ENCODE measurements around the gene PRKAG2.

PRKAG2 gene

DNA sequence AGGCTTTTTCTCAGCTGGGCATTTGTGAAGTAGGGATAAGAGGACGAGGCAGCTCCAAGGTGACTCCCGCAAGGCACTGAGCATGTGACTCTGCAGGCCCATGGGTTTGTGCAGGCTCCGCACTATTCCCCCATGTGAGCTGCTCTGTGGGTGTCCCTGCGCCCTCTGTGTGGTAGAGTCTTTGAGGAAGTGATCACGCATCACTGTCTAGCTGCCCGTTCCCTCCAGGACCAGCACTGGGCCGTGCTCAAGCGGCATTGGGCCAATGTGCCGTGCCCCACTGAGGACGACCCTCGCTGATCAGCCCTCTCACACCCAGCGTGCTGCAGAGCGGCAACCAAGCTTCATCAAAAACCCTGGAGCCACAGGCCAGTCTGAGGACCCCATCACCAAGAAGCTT is 7.5 kb downstream of the PRKAG2 start:
- DNase-seq (ENCODE audit: low read depth) = no peak
- no peak overlapping the region for H3K4me3 ChIP-seq (ENCODE audit: low read depth, low read length)

DNA sequence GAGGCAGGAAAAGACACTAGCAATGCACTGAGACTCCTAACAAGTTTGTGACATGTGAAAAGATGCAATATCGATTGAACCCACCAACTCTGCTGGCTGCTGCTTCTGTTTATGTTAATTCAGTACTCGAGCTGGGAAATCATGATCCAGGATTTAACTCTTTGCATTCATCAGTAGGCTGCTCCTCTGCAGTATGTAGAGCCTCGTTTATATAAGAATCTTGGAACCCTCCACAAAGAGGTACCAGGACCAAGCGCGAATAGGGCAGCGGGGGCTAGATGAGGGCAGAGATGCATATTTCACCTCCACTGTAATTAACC is 7.8 kb downstream of the PRKAG2 start:
- no peak for DNase-seq (ENCODE audit: low read depth)
- no peak overlapping the region for H3K4me3 ChIP-seq (ENCODE audit: low read depth, low read length)

DNA sequence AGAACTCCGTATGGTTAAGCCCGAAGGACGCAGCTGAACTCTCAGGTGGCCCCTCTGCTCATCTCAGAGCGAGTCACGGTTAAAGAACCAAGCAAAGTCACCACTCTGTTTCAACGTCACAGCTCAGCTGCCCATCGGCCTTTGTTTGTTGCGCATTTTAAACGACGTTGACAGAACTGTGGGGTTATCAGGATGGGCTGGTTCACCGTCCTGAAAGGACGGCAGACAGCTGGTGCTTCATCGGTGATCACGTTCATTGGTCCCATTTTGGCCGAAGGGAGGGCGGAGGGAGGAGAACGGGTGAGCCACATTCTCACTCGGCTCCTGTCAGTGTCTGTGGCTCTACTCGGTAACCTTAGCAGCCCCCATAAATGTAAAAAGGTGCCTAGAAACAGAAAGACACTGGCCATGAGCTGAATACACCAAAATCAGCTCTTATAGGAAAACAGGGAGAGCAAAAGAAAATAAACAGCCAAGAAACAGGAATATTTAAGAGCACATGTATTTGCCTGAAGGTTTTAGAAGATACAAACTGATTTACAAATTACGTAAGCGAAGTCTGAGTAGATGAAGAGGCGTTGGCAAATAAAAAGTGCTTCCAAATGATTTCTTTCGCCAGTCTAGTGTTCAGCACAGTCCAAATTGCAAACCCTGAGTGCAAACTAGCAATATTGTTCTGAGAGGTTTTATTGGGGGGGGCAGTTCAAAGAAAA is 8.4 kb downstream of the PRKAG2 start:
- DNase-seq (ENCODE audit: low read depth) = no peak
- no peak overlapping the region for H3K4me3 ChIP-seq (ENCODE audit: low read depth, low read length)

DNA sequence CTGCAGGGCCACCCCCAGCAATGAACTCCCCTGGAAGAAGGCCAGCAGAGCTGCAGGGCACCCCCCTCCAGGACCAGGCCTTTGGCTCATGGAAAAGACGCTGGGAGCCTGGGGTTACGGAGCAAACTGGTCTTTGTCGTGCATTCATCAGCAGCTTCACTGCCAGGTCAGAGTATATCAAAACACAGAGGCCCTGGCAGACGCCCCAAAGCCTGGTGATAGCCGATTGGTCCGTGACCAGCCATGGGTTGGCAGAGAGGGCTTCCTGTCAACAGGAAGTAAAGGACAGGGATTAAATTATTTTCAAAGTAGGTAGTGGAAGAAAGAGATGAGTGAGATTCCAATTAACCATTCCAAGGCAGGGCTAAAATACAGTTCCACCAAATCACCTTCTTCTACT is 9.0 kb downstream of the PRKAG2 start:
- no peak for DNase-seq (ENCODE audit: low read depth)
- no peak overlapping the region for H3K4me3 ChIP-seq (ENCODE audit: low read depth, low read length)

DNA sequence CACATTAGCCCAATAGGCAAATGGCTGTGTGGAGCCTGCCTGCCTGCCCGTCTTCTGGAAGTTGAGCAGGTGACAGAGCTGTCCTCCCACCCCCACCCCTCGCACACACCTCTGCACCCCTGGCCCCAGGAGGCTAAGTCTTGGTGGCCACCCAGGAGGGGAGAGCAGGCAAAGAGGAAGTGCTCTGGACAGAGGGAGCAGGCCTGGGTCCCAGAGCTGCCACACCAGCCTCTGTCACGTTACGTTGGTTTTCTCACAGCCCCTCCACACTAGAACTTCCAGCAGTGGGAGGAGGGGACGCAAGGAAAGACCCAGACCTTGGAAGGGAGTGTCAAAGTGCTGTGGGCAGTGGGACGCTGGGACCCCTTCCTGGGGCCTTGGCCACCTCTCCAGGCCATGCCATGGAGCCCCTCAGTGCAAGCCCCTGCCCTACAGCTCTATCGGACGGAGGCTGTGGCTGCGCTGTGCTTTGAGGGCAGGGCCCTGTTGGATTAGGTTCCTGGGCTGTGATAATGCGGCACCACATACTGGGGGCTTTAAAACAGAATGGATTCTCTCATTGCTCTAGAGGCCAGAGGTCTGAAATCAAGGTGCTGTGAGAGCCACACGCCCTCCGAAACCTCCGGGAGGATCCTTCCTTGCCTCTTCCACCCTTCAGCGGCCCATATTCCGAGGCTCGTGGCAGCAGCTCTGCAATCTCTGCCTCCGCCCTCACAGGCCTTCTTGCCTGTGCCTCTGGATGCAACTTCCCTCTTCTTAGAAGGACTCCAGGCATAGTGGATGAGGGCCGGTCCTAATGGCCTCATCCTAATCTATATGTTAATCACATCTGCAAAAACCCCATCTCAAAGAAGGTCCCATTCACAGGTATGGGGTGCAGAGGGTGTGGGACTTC is 9.9 kb downstream of the PRKAG2 start:
- H3K4me3 ChIP-seq (ENCODE audit: low read depth, low read length) = no peak overlapping the region
- no peak for DNase-seq (ENCODE audit: low read depth)

DNA sequence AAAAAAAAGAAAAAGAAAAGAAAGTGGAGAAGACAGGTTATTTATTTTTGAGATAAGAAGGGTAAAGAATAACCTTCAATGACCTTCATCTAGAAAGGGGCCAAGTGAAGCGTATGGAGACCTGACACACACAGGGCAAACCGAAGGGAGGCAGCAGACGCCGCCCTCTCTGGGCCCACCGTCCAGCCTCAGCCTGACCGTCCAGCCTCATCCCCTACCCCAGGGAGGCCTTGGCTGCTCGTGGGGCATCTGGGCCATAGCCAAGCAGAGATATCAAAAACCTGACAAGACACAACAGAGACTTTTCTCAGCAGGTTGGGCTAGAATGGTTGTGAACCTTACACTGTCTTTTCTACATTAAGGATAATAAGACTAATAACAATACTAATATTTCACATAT is 10.9 kb downstream of the PRKAG2 start:
- H3K4me3 ChIP-seq (ENCODE audit: low read depth, low read length) = no peak overlapping the region
- DNase-seq (ENCODE audit: low read depth) = no peak

DNA sequence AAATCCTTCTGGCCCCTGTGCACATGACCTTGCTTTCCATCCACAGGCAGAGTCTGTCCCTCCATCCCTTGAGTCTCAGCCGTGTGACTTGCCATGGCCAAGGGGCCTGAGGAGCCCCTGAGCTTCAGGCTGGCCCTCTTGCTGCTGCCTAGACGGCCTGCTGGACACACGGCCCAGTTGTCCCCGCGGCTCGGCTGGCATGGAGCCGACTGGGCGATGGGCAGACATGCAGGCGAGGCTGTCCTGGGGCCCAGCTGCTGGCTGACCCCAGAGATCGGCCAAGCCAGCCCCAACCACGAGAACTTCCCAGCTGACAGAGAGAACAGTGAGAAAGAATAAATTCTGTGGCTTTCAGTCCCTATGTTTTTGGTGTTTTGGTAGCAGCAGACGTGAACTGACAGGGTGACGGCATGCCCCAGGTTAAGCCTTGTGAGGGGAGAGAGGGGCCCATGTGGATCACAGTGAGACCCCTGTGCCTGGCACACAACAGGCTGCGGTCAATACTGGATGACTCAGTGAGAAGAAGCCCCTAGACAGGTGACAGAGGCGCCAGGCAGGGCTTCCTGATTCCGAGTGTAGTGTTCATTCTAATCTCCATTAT is 11.7 kb downstream of the PRKAG2 start:
- no peak for DNase-seq (ENCODE audit: low read depth)
- no peak overlapping the region for H3K4me3 ChIP-seq (ENCODE audit: low read depth, low read length)

DNA sequence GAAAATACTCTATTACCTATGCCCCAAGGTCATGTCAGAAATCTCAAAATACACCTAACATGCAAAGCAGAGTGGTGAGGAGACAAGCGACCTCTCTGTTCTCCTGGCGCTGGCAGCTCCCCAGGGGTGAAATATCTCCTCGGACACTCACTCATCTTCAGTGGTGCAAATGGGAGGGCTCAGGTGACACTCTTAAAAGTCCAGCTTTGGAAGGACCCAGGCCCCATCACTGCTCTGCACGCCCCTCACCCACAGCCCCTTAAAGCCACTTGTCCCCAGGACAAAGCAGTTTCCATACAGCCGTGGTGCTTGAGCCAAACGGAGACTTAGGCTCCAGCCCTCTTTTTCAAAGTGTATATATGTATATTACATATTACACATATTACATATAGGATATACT is 12.4 kb downstream of the PRKAG2 start:
- no peak overlapping the region for H3K4me3 ChIP-seq (ENCODE audit: low read depth, low read length)
- no peak for DNase-seq (ENCODE audit: low read depth)

DNA sequence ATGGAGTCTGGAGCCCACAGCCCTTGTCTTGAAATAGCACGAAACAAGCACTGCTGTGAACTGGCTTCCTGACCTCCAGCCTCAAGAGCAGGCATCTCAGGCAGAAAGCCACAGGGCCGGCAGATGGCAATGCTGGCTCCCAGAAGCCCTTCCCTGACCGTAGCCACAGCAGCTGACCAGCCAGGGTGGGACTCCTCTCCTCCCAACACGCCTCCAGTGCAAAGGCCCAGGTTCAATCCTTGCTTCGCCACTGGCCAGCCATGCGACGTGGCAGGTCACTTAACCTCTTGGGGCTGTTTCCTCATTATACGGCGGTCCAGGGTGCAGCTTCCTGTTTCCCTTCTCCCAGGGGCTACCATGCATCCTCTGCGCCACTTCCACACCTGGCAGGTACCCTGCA is 12.8 kb downstream of the PRKAG2 start:
- H3K4me3 ChIP-seq (ENCODE audit: low read depth, low read length) = no peak overlapping the region
- DNase-seq (ENCODE audit: low read depth) = no peak

DNA sequence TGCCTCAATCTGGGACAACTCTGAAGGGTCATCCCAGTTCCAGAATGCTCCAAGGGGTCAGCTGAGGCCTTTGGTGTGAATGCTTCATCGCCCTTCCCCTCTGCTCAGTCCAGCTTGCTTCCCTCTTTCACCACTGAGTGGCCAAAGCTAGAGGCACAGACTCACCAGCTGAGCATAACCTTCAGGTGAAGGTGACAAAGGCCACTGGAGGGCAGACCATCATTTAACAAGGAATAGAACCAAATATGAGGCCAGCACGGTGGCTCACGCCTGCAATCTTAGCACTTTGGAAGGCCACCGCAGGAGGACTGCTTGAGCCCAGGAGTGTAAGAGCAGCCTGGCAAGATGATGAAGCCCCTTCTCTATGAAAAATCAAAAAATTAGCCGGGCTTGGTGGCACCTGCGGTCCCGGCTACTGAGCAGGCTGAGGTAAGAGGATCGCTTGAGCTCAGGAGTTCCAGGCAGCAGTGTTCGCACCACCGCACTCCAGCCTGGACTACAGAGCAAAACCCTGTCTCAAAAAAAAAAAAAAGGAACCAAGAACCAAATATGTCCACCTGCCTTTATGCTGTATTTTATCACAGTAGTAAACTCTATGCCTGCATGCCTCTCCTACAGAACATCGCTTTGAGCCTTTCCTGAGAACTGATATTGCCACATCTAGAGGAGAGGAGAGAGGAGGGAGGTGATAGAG is 13.4 kb downstream of the PRKAG2 start:
- DNase-seq (ENCODE audit: low read depth) = no peak
- H3K4me3 ChIP-seq (ENCODE audit: low read depth, low read length) = no peak overlapping the region

DNA sequence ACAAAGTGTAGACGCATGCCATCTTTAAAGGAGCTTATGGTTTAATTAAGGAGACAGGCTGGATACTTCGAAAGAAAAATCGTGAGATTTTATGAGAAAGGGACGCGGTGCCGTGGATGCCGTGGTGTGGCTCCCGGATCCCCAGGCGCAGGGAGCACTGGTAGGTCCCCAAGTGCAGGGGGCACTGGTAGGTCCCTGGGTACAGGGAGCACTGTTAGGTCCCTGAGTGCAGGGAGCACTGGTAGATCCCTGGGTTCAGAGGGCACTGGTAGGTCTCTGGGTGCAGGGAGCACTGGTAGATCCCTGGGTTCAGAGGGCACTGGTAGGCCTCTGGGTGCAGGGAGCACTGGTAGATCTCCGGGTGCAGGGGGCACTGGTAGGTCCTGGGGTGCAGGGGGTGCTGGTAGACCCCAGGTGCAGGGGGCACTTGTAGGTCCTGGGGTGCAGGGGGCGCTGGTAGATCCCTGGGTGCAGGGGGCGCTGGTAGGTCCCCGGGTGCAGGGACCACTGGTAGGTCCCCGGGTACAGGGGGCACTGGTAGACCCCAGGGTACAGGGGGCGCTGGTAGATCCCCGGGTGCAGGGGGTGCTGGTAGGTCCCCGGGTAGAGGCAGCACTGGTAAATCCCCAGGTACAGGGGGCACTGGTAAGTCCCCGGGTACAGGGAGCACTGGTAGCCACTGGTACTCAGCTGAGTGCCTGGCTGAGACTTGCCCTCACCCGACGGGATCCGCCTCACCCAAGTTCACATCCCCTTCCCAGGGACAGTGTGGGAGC is 14.1 kb downstream of the PRKAG2 start:
- H3K4me3 ChIP-seq (ENCODE audit: low read depth, low read length) = no peak overlapping the region
- DNase-seq (ENCODE audit: low read depth) = no peak

DNA sequence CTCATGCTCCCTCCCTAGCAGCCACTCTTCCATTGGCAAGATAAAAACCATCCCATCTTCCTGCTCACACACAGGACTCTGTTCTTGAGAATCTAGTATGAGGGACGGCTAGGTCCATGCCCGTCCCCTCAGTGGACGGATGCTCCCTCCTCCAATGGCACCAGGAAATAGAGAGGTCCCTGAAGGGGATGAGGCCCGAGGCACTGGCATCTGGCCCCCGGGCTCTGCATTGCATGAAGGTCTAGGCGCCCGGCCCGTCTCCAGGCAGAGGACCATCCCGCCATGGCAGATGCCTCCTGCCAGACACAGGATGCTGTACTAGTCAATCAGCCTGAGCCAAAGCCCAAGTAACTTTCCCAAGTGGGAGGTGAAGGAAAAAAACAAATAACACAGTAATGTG is 15.0 kb downstream of the PRKAG2 start:
- no peak for DNase-seq (ENCODE audit: low read depth)
- H3K4me3 ChIP-seq (ENCODE audit: low read depth, low read length) = no peak overlapping the region

DNA sequence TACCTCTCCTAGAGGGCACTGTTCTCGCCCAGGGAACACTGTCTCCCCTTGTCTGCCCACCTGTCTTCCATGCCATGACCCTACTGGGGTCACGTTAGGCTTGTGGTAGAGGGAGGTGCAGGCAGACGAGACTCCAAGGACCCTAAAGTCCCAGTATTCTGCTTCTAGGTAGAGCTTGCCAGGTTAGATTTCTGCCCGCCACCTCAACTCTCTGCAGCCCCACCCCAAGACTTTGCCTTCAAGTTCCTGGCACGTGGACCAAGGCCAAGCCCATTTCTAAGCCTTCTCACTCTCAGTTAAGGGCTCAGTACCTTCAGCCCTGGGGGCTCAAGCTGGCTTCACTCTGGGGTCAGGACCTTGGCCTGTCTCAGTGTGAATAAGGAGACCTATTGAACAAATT is 16.1 kb downstream of the PRKAG2 start:
- H3K4me3 ChIP-seq (ENCODE audit: low read depth, low read length) = no peak overlapping the region
- DNase-seq (ENCODE audit: low read depth) = no peak

DNA sequence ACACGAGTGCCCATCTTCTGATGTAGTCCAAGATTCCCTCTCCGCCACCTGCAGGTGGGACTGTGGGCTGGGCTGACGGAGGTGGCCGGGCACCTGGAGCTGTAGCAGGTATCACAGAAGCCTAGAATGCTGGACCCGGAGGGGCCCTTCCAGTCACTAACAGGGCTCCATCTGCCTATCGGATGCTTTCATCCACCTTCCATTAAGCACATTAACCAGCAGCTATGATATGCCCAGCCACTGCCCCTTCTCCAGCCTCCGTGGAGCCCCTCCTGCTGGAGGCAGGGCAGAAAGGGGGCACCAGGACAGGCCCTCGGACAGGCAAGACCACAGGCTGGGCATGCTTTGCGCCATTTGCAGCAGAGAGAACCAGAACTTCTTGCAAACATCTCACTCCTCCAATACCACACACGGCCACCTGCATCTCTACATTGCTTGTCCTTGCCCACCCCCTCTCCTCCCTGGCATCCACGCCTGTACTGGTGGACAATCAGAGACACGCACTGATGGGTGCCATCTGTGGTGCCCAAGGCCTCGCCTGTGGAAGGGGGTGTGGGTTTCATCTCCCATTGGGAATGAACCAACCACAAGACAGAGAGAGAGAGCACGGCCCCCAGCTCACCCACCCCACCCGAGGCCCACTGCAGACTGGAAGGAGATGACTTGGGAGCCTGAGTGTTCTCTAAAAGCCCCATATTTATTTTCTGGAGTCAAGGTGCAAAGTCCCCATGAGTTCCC is 16.8 kb downstream of the PRKAG2 start:
- no peak for DNase-seq (ENCODE audit: low read depth)
- no peak overlapping the region for H3K4me3 ChIP-seq (ENCODE audit: low read depth, low read length)

DNA sequence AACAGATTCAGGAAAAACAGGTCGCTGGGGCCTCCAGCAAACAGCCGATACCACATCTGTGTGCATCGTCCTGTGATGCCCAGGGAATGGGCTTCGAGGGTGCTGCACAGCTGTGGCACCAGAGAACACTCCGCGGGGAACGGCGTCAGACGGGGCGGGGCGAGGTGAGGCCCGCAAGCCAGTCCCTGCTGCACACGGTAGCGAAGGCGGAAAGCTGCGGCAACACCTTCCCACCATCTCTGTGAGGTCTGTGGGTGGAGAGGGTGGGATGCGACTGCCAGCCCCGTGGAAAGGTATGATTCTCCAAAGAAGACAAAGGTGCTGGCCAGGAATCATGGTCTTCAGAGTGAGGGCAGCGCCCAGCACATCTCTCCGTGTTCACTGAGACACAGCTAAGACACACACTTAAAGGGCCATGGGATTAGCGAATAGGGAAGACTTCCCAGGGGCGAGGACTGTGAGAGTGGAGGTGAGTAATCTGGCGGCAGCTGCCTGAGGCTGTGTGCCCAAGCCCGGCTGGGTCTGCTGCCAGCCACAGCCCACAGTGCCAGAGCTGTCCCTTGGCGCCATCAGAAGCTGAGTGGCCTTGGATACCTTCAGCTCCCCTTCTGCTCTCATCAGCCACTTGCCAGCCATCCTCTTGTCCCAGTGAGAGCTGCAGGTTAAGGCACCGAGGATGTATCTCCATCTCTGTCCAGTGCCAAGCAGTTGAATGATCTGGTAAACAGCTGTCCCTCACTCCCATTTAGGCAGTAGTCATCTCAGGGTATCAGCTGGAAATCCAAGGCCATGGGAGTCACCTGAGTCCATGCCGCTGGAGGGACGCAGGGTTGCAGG is 17.6 kb downstream of the PRKAG2 start:
- no peak overlapping the region for H3K4me3 ChIP-seq (ENCODE audit: low read depth, low read length)
- no peak for DNase-seq (ENCODE audit: low read depth)

DNA sequence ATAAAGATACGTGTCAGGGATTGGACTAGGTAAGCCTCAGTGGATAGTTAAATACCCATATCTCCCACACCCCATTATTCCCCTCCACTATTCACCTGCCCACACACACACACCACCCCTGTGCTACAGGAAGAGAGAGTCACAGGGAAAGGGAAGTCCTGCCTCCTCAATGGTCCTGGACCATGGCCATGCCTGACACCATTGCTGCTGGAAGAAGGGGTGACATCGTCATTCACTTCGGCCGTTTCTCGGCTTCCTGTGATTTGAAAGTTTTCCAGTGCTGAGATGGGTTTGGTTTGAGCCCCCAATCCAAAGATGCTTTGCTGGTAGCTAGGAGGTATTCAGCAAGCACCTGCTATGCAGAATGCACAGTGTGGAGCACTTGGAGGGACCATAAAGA is 18.5 kb downstream of the PRKAG2 start:
- DNase-seq (ENCODE audit: low read depth) = no peak
- H3K4me3 ChIP-seq (ENCODE audit: low read depth, low read length) = no peak overlapping the region

DNA sequence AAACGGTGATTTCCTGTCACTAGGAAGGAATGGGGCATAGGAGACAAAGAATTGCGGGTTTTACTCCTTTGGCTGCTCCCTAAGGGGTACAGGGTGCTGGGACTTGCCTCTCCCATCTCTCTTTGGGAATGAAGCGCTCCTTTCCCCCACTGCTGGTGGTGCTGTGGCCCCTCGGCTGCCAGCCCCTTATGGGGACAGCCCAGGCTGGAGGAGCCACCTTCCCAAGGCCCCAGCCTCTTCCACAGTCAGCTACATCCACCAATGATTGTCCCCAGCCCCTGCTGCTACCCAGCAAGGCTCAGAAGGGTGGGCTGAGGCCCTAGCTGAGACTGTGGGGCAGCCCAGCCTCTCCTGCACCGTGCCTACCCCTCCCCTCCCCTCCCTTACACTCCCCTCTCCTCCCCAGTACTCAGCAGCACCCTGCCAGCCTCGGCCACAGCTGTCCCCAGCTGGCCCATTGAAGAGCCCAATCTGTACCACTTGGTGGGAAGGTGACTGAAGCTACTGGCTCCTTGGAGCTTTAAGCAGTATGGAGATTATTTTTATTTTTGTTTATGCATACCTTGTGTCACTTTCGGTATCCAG is 19.0 kb downstream of the PRKAG2 start:
- H3K4me3 ChIP-seq (ENCODE audit: low read depth, low read length) = no peak overlapping the region
- no peak for DNase-seq (ENCODE audit: low read depth)

DNA sequence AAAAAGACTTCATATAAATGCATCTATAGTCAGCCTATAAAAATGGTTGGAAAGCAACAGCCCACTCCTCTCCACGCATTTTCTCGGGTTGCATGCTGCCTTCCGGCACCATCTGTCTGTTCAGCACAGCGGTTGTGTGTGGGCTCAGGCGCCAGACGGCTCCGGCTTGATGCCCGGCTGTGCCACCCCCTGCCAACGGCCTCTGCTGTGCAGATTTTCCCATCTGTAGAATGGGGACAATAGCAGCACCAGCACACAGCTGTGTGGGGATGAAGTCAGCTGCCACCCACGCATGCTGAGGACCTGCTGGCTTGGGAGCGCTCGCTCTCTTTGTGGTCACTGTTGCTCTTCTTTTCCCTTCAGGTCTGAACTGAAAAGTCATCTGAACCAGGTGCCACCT is 19.5 kb downstream of the PRKAG2 start:
- H3K4me3 ChIP-seq (ENCODE audit: low read depth, low read length) = no peak overlapping the region
- no peak for DNase-seq (ENCODE audit: low read depth)

Measured in skeletal muscle cell (primary cell).